Measurements from ENCODE around the gene BPI.
"Not testable (repeated sequence)": the region's sequence is repeated elsewhere in the genome, so short reads cannot be mapped to it uniquely, and the experiment has no call there.

The BPI gene

GRCh38 chr20:38302786-38303185 lies 1.2 kb upstream of the BPI start:
- no peak for DNase-seq (ENCODE audit: low read depth, low spot score)

DNA sequence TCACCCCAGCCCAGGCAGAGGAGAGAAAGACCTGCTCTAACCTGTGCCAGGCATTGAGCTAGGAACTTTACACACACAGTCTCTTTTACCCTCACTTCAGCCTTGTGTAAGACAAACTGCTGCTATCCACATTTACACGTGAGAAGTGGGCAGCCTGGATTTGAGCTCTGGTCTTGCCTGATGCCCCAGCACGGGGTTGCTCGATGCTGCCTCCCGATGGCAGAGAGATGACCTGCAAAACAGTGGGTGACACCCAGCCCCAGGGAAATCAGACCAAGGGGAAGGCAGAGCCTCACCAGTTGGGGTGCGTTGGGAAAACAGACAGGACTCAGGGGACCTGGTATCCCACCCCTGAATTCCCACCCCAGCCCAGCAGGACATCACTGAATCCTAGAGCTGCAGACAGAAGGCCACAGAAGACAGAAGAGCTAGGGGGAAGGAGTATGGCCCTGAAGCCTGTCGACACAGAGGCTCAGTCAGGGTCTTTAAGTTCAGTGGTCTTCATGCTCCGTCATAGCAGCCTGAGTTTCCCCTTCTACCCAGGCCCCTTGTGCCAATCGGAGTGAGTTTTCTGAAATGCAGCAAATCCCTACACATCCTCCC lies 990 bp downstream of the BPI start:
- peak; percentile 22 for DNase-seq (ENCODE audit: low read depth, low spot score)

DNA sequence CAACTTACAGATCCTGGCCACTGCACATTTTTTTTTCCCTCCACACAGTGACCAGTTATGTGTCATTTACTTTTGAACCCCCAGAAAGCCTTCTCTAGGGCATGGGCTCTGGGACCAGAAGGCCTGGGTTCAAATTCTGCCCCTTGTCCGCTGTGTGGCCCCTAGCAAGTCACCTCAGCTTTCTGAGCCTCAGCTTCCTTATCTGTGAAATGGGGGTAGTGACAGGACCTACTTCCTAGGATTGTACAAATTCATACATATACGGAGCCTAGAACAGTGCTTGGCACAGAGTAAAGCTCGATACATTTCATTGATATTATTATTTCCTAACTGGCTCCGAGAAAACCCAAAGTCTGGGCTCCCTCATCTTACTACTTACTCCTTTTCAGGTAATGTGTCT lies 1.6 kb downstream of the BPI start:
- no peak for DNase-seq (ENCODE audit: low read depth, low spot score)

- no peak for DNase-seq (ENCODE audit: low read depth, low spot score)
Measured at GRCh38 chr20:38306379-38306778, 2.4 kb downstream of the BPI start.

GRCh38 chr20:38307371-38308046 lies 3.6 kb downstream of the BPI start:
- peak; percentile 43 for DNase-seq (ENCODE audit: low read depth, low spot score)

- no peak for DNase-seq (ENCODE audit: low read depth, low spot score)
Measured at GRCh38 chr20:38308047-38308438, 4.1 kb downstream of the BPI start.

DNA sequence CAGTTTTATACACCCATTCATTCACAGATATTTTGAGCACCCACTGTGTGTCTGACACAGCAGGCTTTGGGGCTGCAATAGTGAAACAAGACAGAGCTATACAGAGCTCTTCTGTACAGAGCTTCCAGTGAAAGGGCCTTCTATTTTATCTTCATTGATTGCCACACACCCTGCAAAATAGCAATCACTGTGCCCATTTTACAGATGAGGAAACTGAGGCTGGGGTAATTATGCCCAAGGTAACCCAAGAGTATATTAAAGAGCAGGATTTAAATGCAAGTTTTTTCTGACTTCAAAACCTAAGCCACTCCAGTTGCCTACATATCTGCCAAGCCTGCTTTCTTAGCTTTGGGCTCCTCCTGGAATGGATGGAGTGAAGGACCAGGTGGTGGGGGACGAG lies 4.5 kb downstream of the BPI start:
- DNase-seq (ENCODE audit: low read depth, low spot score), result no peak

GRCh38 chr20:38311091-38311490 lies 7.1 kb downstream of the BPI start:
- DNase-seq (ENCODE audit: low read depth, low spot score), result no peak

DNA sequence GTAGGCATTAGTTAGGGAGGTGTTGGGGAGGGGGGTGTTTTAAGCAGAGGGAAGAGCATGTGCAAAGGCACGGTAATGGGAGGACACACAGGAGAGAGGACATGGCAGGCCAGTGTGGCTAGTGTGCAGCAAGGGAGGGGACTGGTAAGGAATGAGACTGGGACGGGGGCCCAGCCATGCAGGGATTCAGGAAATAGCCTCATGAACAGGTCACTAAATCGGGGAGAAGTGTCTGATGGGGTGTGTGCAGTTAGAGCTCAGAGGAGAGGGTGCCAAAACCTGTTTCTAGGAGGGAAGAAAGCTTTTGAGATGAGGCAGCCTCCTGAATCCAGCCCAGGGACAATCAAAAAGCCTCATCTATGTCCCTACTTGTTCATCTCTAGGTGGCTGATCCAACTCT lies 7.5 kb downstream of the BPI start:
- no peak for DNase-seq (ENCODE audit: low read depth, low spot score)

GRCh38 chr20:38313676-38314075 lies 9.7 kb downstream of the BPI start:
- no peak for DNase-seq (ENCODE audit: low read depth, low spot score)

- not testable (repeated sequence) for DNase-seq (ENCODE audit: low read depth, low spot score)
Measured at GRCh38 chr20:38314350-38314749, 10.4 kb downstream of the BPI start.

DNA sequence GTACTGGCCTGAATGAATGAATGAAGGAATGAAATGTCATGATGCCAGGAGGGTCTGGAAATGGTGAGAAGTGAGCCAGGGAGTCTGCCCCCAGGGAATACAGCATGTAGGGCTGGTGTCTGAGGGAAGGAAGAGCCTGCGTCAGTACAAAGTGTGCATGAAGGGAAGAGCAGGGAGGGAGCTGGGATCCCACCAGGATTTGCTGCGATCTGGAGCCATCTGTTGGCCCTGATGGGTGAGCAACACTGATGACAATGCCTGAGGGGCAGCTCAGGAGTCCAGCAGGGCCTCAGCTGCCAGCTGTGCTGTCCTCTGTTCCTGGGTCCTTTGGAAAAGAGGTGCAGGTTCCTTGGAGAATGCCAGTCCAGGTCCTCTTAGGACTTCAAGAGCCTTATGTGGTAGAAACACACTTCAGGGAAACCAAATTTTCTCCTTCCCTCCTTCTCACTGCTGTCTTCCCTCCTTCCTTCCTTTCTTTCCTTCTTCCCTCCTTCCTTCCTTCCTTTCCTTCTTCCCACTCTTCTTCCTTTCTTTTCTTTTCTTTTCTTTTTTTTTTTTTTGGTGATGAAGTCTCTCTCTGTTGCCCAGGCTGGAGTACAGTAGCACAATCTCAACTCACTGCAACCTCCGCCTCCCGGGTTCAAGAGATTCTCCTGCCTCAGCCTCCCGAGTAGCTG lies 11.5 kb downstream of the BPI start:
- DNase-seq (ENCODE audit: low read depth, low spot score), result peak; percentile 35

DNA sequence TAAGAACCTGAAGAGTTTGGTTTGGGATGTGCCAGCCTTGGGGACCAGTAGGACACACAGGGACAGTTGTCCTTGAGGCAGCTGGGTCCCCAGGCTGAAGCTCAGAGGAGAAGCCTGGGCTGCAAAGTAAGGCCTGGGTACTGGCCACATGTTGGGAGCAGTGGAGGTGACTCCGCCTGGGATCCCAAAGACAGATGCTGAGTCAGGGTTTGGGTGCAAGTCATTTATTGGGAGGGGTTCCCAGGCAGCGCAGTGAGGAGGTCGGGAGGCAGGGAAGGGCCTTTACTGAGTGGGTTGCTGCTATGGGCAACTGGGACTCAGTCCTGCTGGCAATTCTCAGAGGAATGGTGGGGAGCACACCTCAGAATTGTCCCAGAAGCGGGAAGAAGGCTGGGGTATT lies 12.4 kb downstream of the BPI start:
- no peak for DNase-seq (ENCODE audit: low read depth, low spot score)

DNA sequence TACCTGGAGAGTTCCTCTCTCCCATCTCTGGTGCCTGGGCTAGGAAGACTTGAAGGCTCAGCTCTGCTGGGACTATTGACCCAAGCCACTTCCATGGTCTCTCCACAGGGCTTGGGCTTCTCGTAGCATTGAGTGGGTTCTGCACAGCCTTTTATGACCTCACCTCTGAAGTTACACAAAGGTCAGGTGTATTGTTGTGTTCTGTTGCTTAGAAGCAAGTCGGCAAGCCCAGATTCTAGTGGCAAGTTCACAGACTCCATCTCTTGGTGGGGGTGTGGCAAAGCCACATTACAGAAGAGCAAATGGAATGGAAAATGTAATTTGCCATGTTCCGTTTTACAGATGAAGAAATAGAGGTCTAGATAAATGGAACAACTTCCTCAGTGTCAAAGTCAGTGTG lies 13.5 kb downstream of the BPI start:
- no peak for DNase-seq (ENCODE audit: low read depth, low spot score)

DNA sequence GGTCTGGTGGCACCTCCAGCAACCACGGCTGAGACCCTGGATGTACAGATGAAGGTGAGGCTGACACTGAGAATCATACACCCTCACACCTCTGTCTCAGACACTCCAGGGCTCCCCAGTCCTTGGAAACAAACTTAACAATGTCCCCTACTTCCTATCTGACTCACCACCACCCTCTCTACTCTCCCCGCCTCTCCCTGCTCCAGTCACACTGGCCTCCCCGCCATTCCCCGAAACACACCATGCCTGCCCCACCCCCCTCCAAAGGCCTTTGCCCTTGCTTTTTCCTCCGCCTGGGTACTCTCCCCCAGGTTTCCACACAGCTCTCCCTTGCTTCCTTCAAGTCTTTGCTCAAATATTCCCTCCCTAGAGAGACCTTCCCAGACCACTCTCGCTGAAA lies 16.3 kb downstream of the BPI start:
- no peak for DNase-seq (ENCODE audit: low read depth, low spot score)

DNA sequence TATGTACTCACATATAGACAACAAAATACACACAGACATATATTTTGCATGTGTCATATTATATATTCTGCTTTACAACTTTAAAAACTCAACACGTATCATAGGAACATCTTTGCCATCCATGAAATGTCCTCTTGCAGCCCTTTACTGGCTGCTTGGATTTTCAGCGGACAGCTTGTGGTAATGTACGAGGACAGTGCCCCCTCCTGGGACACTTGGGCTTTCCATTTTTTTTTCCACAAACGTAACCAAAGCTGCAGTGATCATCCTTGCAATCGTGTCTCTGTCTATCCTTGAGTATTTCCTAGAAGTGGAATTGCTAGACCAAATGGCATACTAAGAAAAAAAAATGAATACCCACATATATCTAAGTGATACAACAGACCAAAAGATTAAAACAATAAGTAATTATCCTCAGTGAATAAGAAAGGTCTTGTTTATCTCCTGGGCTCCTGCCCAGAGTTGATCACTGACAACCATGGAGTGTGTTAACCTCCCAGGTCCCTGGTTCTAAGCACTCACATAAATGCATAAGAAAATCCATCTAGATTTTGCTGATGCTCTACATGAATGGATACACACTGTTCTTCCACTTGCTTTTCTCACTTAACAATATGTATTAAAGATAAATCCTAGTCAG lies 18.1 kb downstream of the BPI start:
- peak; percentile 79 for DNase-seq (ENCODE audit: low read depth, low spot score)

DNA sequence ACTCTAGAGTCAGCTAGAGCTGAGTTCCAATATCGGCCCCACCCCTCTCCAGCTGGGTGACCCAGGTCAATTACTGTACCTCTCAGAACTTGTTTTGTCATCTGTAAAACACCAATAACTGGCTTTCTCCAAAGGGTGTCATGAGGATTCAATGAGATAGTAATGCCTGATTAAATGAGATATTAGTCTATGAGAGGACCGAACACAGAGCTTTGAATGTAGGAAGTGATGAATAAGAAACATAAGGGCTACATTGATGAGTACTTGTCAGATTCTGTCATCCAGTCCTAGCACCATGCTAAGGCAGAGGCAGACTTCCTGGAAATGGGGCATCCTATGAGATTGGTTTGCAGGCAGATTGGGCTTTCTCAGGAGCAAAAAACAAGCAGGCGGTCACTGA lies 20.2 kb downstream of the BPI start:
- DNase-seq (ENCODE audit: low read depth, low spot score), result no peak

- DNase-seq (ENCODE audit: low read depth, low spot score), result no peak
Measured at GRCh38 chr20:38325167-38325566, 21.2 kb downstream of the BPI start.

DNA sequence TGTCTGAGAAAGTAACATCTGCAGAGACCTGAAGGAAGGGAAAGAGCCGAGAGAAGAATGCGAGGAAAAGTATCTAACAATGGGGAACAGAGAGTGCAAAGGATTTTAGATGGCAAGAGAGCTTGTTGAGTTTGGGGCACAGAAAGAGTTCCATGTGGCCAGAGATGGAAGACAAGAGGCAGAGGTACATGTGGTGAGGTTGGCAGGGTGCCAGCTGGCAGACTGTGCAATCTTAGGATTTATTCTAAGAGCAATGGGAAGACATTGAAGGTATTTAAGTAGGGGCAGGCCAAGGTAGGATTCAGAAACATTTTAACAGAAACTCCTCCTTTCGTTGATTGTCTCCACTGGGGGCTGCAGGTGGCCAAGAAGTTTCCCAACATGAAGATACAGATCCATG lies 21.9 kb downstream of the BPI start:
- DNase-seq (ENCODE audit: low read depth, low spot score), result no peak

- DNase-seq (ENCODE audit: low read depth, low spot score), result no peak
Measured at GRCh38 chr20:38326309-38326708, 22.4 kb downstream of the BPI start.

DNA sequence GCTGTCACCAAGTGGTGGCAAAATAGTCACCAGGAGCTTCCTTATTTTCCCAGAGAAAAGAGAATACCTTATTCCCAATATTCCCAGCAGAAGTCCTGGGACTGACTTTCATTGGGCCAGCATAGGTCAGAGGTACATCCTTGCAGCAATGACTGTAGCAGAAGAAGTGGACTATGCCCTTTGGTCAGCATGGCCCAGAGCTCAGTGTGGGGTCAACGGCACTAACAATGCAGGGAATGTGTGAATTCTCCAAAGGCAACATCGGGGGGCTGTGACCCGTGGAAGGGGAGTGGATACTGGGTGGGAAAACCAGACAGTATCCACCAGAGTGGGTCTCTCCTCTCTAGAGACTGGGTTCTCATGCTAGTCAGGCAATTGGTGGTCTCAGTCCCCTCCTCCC lies 26.7 kb downstream of the BPI start:
- no peak for DNase-seq (ENCODE audit: low read depth, low spot score)

DNA sequence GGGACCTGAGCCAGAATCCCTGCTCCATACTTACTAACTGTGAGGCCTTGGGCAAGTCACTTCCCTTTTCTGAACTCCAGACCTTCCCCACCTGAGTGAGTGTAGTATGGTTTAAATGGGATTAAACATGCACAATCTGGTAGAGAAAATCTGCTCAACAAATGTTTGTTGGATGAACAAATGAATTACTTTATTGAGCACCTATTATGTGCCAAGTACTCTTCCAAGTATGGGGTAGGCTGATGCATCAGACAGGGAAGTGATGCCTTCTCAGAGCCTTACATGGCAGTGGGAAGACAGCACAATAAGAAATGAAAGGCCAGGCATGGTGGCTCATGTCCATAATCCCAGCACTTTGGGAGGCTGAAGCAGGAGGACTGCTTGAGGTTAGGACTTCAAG lies 27.3 kb downstream of the BPI start:
- no peak for DNase-seq (ENCODE audit: low read depth, low spot score)

DNA sequence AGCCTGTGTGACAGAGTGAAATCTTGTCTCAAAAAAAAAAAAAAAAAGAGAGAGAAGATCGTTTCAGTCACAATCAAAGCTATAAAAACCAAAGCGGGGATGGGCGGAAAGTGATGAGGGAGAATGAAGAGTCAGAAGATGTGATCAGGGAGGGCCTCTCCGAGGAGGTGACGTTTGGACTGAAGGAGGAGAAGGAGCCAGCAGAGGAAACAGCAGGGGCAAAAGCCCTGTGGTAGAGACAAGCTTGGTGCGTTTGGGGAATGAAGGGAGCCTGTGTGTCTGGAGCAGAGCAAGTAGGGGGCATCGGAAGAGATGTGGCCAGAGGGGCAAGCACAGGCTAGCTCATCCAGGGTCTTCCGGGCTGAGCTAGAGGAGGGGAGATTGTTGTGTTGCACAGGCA lies 27.9 kb downstream of the BPI start:
- DNase-seq (ENCODE audit: low read depth, low spot score), result no peak

All from astrocyte of the hippocampus (primary cell).